Activated CD4-positive, alpha-beta T cell treated with anti-CD3 and anti-CD28 coated beads for 4 hours (primary cell): Measurements from ENCODE around the gene DEFB127.
"Not testable (repeated sequence)": the region's sequence is repeated elsewhere in the genome, so short reads cannot be mapped to it uniquely, and the experiment has no call there.

Source experiments
- DNase-seq, 2 donors: peaks; one replicate each; pipeline ENCODE4 v3.0.0-alpha.2; 2020

Gene DEFB127

GRCh38 chr20:157154-157553, at the start of gene DEFB127:
DEFB127 (plus strand) TSS chr20:157454; CDS start chr20:157545, 91 bp downstream.
- DNase-seq: no peak

GRCh38 chr20:112396-112795, 44.9 kb upstream of the DEFB127 start:
- no peak for DNase-seq

GRCh38 chr20:117518-117917, 39.7 kb upstream of the DEFB127 start:
- no peak for DNase-seq

GRCh38 chr20:129786-130323, 27.4 kb upstream of the DEFB127 start:
- not testable (repeated sequence) for DNase-seq

GRCh38 chr20:137668-138490, 19.4 kb upstream of the DEFB127 start:
- no peak for DNase-seq

- DNase-seq: no peak
Measured at GRCh38 chr20:142290-142689, 15.0 kb upstream of the DEFB127 start, which contains the start of gene DEFB126. DEFB126 (plus strand) TSS chr20:142590; CDS start chr20:142629, 39 bp downstream.

- no peak for DNase-seq
Measured at GRCh38 chr20:145877-146276, 11.4 kb upstream of the DEFB127 start.

GRCh38 chr20:152131-152530, 5.1 kb upstream of the DEFB127 start:
- DNase-seq: no peak

- no peak for DNase-seq
Measured at GRCh38 chr20:164618-165017, 7.4 kb downstream of the DEFB127 start.

GRCh38 chr20:168876-169275, 11.6 kb downstream of the DEFB127 start:
- DNase-seq: no peak

GRCh38 chr20:184288-184687, 27.0 kb downstream of the DEFB127 start:
- DNase-seq: no peak

GRCh38 chr20:187733-188132, 30.5 kb downstream of the DEFB127 start:
- DNase-seq: no peak

- DNase-seq: no peak
Measured at GRCh38 chr20:189611-190010, 32.4 kb downstream of the DEFB127 start, which contains the start of gene DEFB128. DEFB128 (minus strand) TSS chr20:189711; CDS start chr20:189623, 88 bp downstream.

- DNase-seq: no peak
Measured at GRCh38 chr20:198225-198624, 41.0 kb downstream of the DEFB127 start.

GRCh38 chr20:199996-200395, 42.7 kb downstream of the DEFB127 start:
- no peak for DNase-seq

- not testable (repeated sequence) for DNase-seq
Measured at GRCh38 chr20:203630-204029, 46.4 kb downstream of the DEFB127 start.
